HepG2 (cell line): Measurements from ENCODE around the gene LDLR.

Experiments used
- CBX1 ChIP-seq: IDR thresholded peaks from one replicate; pipeline ENCODE4 v1.6.1; 2016; ENCODE audit warnings: antibody characterized with exemption, low read depth
- GTF2F1 ChIP-seq: fragments of 150-350 bp; IDR thresholded peaks from 2 replicates; pipeline ENCODE4 v1.6.1; 2014; ENCODE audit warnings: low read length
- MIER3 ChIP-seq: IDR thresholded peaks from 2 replicates; pipeline ENCODE4 v1.6.1; 2016; ENCODE audit warnings: missing compliant biosample characterization, borderline replicate concordance
- TF ChIP-seq, protein P1 (sequence below): sonication (generic); formaldehyde crosslinking; conservative IDR thresholded peaks from 2 replicates; pipeline ENCODE4 v1.8.1; 2023; ENCODE audit warnings: missing genetic modification reagents

- TF ChIP-seq, protein P1, sequence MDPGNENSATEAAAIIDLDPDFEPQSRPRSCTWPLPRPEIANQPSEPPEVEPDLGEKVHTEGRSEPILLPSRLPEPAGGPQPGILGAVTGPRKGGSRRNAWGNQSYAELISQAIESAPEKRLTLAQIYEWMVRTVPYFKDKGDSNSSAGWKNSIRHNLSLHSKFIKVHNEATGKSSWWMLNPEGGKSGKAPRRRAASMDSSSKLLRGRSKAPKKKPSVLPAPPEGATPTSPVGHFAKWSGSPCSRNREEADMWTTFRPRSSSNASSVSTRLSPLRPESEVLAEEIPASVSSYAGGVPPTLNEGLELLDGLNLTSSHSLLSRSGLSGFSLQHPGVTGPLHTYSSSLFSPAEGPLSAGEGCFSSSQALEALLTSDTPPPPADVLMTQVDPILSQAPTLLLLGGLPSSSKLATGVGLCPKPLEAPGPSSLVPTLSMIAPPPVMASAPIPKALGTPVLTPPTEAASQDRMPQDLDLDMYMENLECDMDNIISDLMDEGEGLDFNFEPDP (CRISPR knock-in tag): no peak
- TF ChIP-seq GTF2F1 (no peak), CBX1 (no peak), MIER3 (CRISPR knock-in tag) (no peak)
Measured at GRCh38 chr19:11159598-11160439, 70.6 kb downstream of the LDLR start.
